HG03378 (cell line): Measurements from ENCODE around the gene PTGDR2.

Experiments used
- ATAC-seq: cut with Tn5 transposase; IDR thresholded peaks from one replicate; pipeline ENCODE4 v1.9.1; 2021; ENCODE audit warnings: mild to moderate bottlenecking, moderate library complexity; ENCODE audit not compliant: unreplicated experiment

Gene PTGDR2

GRCh38 chr11:60859616-60860250, 4.0 kb upstream of the PTGDR2 start:
- ATAC-seq, result no peak

GRCh38 chr11:60858731-60859464, 3.1 kb upstream of the PTGDR2 start:
- ATAC-seq, result no peak

GRCh38 chr11:60858236-60858635, 2.5 kb upstream of the PTGDR2 start:
- no peak for ATAC-seq

- no peak for ATAC-seq
These were observed 1.9 kb upstream of the PTGDR2 start for GRCh38 chr11:60857378-60858232.

- no peak for ATAC-seq
These were observed 664 bp downstream of the PTGDR2 start for GRCh38 chr11:60854847-60855725.

GRCh38 chr11:60854140-60854846, 1.5 kb downstream of the PTGDR2 start:
- ATAC-seq, result no peak

GRCh38 chr11:60852982-60853950, 2.5 kb downstream of the PTGDR2 start:
- ATAC-seq, result no peak

- ATAC-seq, result no peak
These were observed 3.4 kb downstream of the PTGDR2 start for GRCh38 chr11:60852117-60852981.

GRCh38 chr11:60851327-60852104, 4.2 kb downstream of the PTGDR2 start:
- no peak for ATAC-seq

- ATAC-seq, result no peak
These were observed 5.9 kb downstream of the PTGDR2 start for GRCh38 chr11:60849641-60850520.

GRCh38 chr11:60848714-60849151, 7.0 kb downstream of the PTGDR2 start:
- ATAC-seq, result no peak

GRCh38 chr11:60847896-60848295, 7.9 kb downstream of the PTGDR2 start:
- ATAC-seq, result no peak

GRCh38 chr11:60847281-60847680, 8.5 kb downstream of the PTGDR2 start:
- ATAC-seq, result no peak

GRCh38 chr11:60845338-60845737, 10.4 kb downstream of the PTGDR2 start:
- no peak for ATAC-seq

GRCh38 chr11:60844870-60845221, 10.9 kb downstream of the PTGDR2 start:
- ATAC-seq, result no peak
